Mesendoderm (in vitro differentiated cells): Measurements from ENCODE around the gene SAMD3.

Experiments
- DNase-seq: peaks from one replicate; pipeline ENCODE4 v3.0.0; 2013
- H2AK5ac ChIP-seq: 2 replicates; pipeline ENCODE4 v1.6.1; 2013; ENCODE audit warnings: low read length, inconsistent platforms
- H2BK120ac ChIP-seq: 2 replicates; pipeline ENCODE4 v1.6.1; 2013; ENCODE audit warnings: low read depth, mild to moderate bottlenecking, low read length, moderate library complexity, mixed read lengths
- H2BK15ac ChIP-seq: replicated peaks from 2 replicates; pipeline ENCODE4 v1.6.1; 2013; ENCODE audit warnings: low read depth, mild to moderate bottlenecking, moderate library complexity
- H2BK5ac ChIP-seq: 2 replicates; pipeline ENCODE4 v1.6.1; 2013; ENCODE audit warnings: low read length, inconsistent platforms
- H3K18ac ChIP-seq: 2 replicates; pipeline ENCODE4 v1.6.1; 2013; ENCODE audit warnings: mild to moderate bottlenecking, low read length, mixed read lengths
- H3K23ac ChIP-seq: one replicate; pipeline ENCODE4 v1.6.1; 2013; ENCODE audit warnings: low read length
- H3K27ac ChIP-seq: 2 replicates; pipeline ENCODE4 v1.5.1; 2013; ENCODE audit warnings: low read depth, mild to moderate bottlenecking, inconsistent platforms, low read length, moderate library complexity
- H3K27me3 ChIP-seq: 2 replicates; pipeline ENCODE4 v1.6.1; 2013; ENCODE audit warnings: low read length, control low read depth, mild to moderate bottlenecking, inconsistent platforms; ENCODE audit not compliant: insufficient read depth, poor library complexity
- H3K36me3 ChIP-seq: 2 replicates; pipeline ENCODE4 v1.6.1; 2013; ENCODE audit warnings: low read length, inconsistent platforms; ENCODE audit not compliant: control insufficient read depth, insufficient read depth
- H3K4ac ChIP-seq: one replicate; pipeline ENCODE4 v1.6.1; 2013; ENCODE audit warnings: low read depth, mild to moderate bottlenecking, low read length, moderate library complexity
- H3K4me1 ChIP-seq: 2 replicates; pipeline ENCODE4 v1.6.1; 2013; ENCODE audit warnings: low read depth, low read length, inconsistent platforms; ENCODE audit not compliant: control insufficient read depth
- H3K4me2 ChIP-seq: 2 replicates; pipeline ENCODE4 v1.6.1; 2013; ENCODE audit warnings: low read length
- H3K4me3 ChIP-seq: 2 replicates; pipeline ENCODE4 v1.5.1; 2013; ENCODE audit warnings: mild to moderate bottlenecking, low read length
- H3K56ac ChIP-seq: one replicate; pipeline ENCODE4 v1.6.1; 2013; ENCODE audit warnings: low read length
- H3K79me1 ChIP-seq: 2 replicates; pipeline ENCODE4 v1.6.1; 2013; ENCODE audit warnings: low read length, inconsistent platforms
- H3K79me2 ChIP-seq: 2 replicates; pipeline ENCODE4 v1.6.1; 2013; ENCODE audit warnings: mild to moderate bottlenecking, low read length; ENCODE audit not compliant: control insufficient read depth, insufficient read depth
- H3K9ac ChIP-seq: 2 replicates; pipeline ENCODE4 v1.6.1; 2013; ENCODE audit warnings: low read length, inconsistent platforms
- H4K5ac ChIP-seq: one replicate; pipeline ENCODE4 v1.6.1; 2013; ENCODE audit warnings: low read length
- H4K8ac ChIP-seq: one replicate; pipeline ENCODE4 v1.6.1; 2013; ENCODE audit warnings: low read depth, mild to moderate bottlenecking, control low read depth, low read length, moderate library complexity
- WGBS: extraction: QIAGEN DNeasy Blood & Tissue Kit; methylation state at CpG from one replicate; pipeline ENCODE4 v1.1.7; 2013; ENCODE audit warnings: low lambda C conversion rate, missing lambda C conversion rate; ENCODE audit not compliant: insufficient coverage; ENCODE audit errors: extremely low coverage; 5-methylcytosine and 5-hydroxymethylcytosine counted together

SAMD3 gene

GRCh38 chr6:130223508-130223907 is 757 bp upstream of the SAMD3 start:
- no peaks in the 10 kb centered on the region for H3K27me3 ChIP-seq
- no peak overlapping the region for H3K4ac ChIP-seq
- no peak overlapping the region for H3K4me2 ChIP-seq
- H3K4me3 ChIP-seq: no peak overlapping the region
- no peak overlapping the region for H4K8ac ChIP-seq
- no peaks in the 10 kb centered on the region for H3K36me3 ChIP-seq
- no peak overlapping the region for H3K56ac ChIP-seq
- H4K5ac ChIP-seq: no peak overlapping the region
- no peak overlapping the region for H2AK5ac ChIP-seq
- H2BK5ac ChIP-seq: no peak overlapping the region
- H3K23ac ChIP-seq: no peak overlapping the region
- no peak overlapping the region for H2BK120ac ChIP-seq
- H3K27ac ChIP-seq: no peak overlapping the region
- DNase-seq: no peak
- H2BK15ac ChIP-seq: no peak overlapping the region
- no CpG with 5 or more reads among the region's 5 CpGs for WGBS
- H3K4me1 ChIP-seq: no peaks in the 10 kb centered on the region
- H3K79me2 ChIP-seq: no peaks in the 10 kb centered on the region
- no peak overlapping the region for H3K18ac ChIP-seq
- no peaks in the 10 kb centered on the region for H3K79me1 ChIP-seq
- no peak overlapping the region for H3K9ac ChIP-seq

GRCh38 chr6:130218134-130218533 is 4.6 kb downstream of the SAMD3 start:
- Histone ChIP-seq H3K27ac (no peak overlapping the region), H3K56ac (peak overlapping the region; percentile 38), H3K4me2 (no peak overlapping the region), H3K4me1 (peaks cover 4% of the 10 kb centered on the region), H3K4ac (no peak overlapping the region), H2BK15ac (peak overlapping the region; percentile 13), H2BK120ac (peak overlapping the region; percentile 49), H4K5ac (no peak overlapping the region), H3K18ac (peak overlapping the region; percentile 71), H3K9ac (no peak overlapping the region), H4K8ac (no peak overlapping the region), H3K36me3 (no peaks in the 10 kb centered on the region), H2AK5ac (no peak overlapping the region), H3K4me3 (no peak overlapping the region), H3K27me3 (no peaks in the 10 kb centered on the region), H2BK5ac (no peak overlapping the region), H3K79me2 (no peaks in the 10 kb centered on the region), H3K23ac (no peak overlapping the region), H3K79me1 (no peaks in the 10 kb centered on the region)
- DNase-seq: no peak
- WGBS: no CpG with 5 or more reads among the region's 8 CpGs

DNA sequence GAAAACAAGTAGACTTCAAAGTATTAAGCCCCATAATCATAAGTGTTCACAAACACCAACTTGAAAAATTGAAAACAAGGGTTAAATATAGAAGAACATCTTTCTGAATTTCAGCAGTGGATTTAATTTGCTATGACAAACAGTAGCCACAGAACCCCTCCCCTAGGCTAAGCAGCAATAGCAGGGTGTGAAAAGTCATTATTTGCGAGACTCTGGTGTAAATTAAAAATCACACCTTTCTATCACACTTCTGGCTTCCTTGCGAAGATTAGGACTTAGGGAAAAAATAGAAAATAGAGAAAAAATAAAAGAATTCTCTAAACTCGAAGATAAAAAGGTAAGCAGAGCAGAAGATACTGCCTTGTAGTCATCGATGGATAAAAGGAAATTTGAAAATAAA is 6.1 kb downstream of the SAMD3 start:
- H3K27me3 ChIP-seq: no peaks in the 10 kb centered on the region
- no peak overlapping the region for H3K27ac ChIP-seq
- no peak overlapping the region for H3K4me2 ChIP-seq
- H3K9ac ChIP-seq: no peak overlapping the region
- no peak overlapping the region for H2AK5ac ChIP-seq
- no peaks in the 10 kb centered on the region for H3K79me2 ChIP-seq
- H3K23ac ChIP-seq: no peak overlapping the region
- no peaks in the 10 kb centered on the region for H3K79me1 ChIP-seq
- peak; percentile 75 for DNase-seq
- no peak overlapping the region for H4K8ac ChIP-seq
- peaks cover 8% of the 10 kb centered on the region for H3K4me1 ChIP-seq
- H2BK5ac ChIP-seq: no peak overlapping the region
- H3K36me3 ChIP-seq: no peaks in the 10 kb centered on the region
- H3K4me3 ChIP-seq: no peak overlapping the region
- H3K4ac ChIP-seq: no peak overlapping the region
- H3K56ac ChIP-seq: no peak overlapping the region
- no peak overlapping the region for H4K5ac ChIP-seq
- no peak overlapping the region for H2BK120ac ChIP-seq
- H3K18ac ChIP-seq: no peak overlapping the region
- H2BK15ac ChIP-seq: no peak overlapping the region
- no CpG with 5 or more reads among the region's 4 CpGs for WGBS

GRCh38 chr6:130215526-130215925 is 7.2 kb downstream of the SAMD3 start:
- H3K79me2 ChIP-seq: no peaks in the 10 kb centered on the region
- WGBS: no CpG with 5 or more reads among the region's 1 CpG
- no peaks in the 10 kb centered on the region for H3K79me1 ChIP-seq
- H3K56ac ChIP-seq: no peak overlapping the region
- H3K18ac ChIP-seq: no peak overlapping the region
- H3K4me3 ChIP-seq: no peak overlapping the region
- H3K9ac ChIP-seq: no peak overlapping the region
- H3K23ac ChIP-seq: no peak overlapping the region
- H2BK5ac ChIP-seq: no peak overlapping the region
- H3K4me1 ChIP-seq: peaks cover 8% of the 10 kb centered on the region
- no peaks in the 10 kb centered on the region for H3K36me3 ChIP-seq
- H4K8ac ChIP-seq: no peak overlapping the region
- H2BK15ac ChIP-seq: no peak overlapping the region
- H2AK5ac ChIP-seq: no peak overlapping the region
- no peak overlapping the region for H4K5ac ChIP-seq
- H2BK120ac ChIP-seq: no peak overlapping the region
- H3K4me2 ChIP-seq: no peak overlapping the region
- no peaks in the 10 kb centered on the region for H3K27me3 ChIP-seq
- H3K27ac ChIP-seq: no peak overlapping the region
- H3K4ac ChIP-seq: no peak overlapping the region
- peak; percentile 99 for DNase-seq

DNA sequence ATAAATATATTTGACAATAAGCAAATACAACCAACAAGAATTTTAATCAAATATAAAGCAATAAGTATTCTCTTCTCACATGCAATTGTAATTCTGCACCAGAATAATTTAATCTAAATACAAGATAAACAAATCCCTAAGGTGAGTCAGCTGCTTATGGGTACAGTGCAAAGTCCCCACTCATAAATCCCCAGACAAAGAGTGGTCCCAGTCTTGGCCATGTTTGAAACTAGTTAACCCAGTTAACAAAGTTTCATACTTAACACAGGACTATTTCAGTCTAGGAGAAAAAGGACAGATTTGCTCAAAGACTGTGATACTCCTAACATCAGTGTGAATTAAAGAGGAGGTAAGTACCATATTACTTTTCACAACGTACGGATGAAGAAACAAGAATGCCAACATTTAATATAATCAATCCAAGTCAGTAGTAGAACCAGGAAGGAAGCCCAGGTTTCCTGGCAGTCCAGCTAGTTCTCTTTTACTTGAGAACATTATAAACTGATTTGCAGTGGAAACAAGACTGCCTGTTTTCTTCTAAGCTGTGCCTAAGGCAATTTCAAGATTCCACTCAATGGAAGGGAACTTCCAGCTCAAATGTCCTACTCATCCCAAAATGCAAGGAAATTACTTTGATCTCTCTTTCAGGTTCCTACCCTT is 10.4 kb downstream of the SAMD3 start:
- peak; percentile 25 for DNase-seq
- no peak overlapping the region for H2BK5ac ChIP-seq
- no peaks in the 10 kb centered on the region for H3K27me3 ChIP-seq
- no peak overlapping the region for H3K4ac ChIP-seq
- no peak overlapping the region for H3K9ac ChIP-seq
- no peaks in the 10 kb centered on the region for H3K79me2 ChIP-seq
- H4K5ac ChIP-seq: no peak overlapping the region
- H3K56ac ChIP-seq: peak overlapping the region; percentile 47
- H4K8ac ChIP-seq: no peak overlapping the region
- peak overlapping the region; percentile 18 for H2AK5ac ChIP-seq
- no peak overlapping the region for H2BK120ac ChIP-seq
- no peaks in the 10 kb centered on the region for H3K36me3 ChIP-seq
- H3K4me2 ChIP-seq: no peak overlapping the region
- H3K4me3 ChIP-seq: no peak overlapping the region
- no CpG with 5 or more reads among the region's 2 CpGs for WGBS
- peak overlapping the region; percentile 92 for H2BK15ac ChIP-seq
- no peak overlapping the region for H3K27ac ChIP-seq
- no peaks in the 10 kb centered on the region for H3K79me1 ChIP-seq
- H3K4me1 ChIP-seq: peaks cover 5% of the 10 kb centered on the region
- no peak overlapping the region for H3K23ac ChIP-seq
- peak overlapping the region; percentile 83 for H3K18ac ChIP-seq

DNA sequence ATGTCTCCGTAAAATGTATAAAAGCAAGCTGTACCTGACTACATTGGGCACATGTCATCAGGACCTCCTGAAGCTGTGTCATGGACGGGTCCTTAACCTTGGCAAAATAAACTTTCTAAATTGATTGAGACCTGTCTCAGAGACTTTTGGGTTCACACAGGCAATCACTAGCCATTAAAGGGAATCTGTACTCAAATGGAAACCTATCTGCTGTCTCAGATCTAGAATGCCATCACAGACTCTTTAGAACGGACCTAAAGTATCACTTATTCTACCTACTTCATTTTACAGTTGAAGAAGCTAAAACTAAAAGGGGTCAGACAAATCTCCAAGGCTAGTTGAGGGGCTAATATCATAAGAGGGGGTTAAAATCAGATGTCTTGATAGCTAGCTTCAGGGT is 11.1 kb downstream of the SAMD3 start:
- Histone ChIP-seq H3K9ac (no peak overlapping the region), H3K27ac (no peak overlapping the region), H2BK5ac (no peak overlapping the region), H3K79me1 (no peaks in the 10 kb centered on the region), H3K23ac (no peak overlapping the region), H2BK15ac (peak overlapping the region; percentile 100), H3K4me1 (peaks cover 5% of the 10 kb centered on the region), H2BK120ac (no peak overlapping the region), H3K18ac (peak overlapping the region; percentile 39), H3K79me2 (no peaks in the 10 kb centered on the region), H3K4me3 (no peak overlapping the region), H4K8ac (no peak overlapping the region), H2AK5ac (no peak overlapping the region), H3K36me3 (no peaks in the 10 kb centered on the region), H3K56ac (no peak overlapping the region), H3K27me3 (no peaks in the 10 kb centered on the region), H3K4me2 (no peak overlapping the region), H4K5ac (no peak overlapping the region), H3K4ac (peak overlapping the region; percentile 52)
- no CpG with 5 or more reads among the region's 3 CpGs for WGBS
- DNase-seq: no peak
